K562 (cell line): ENCODE measurements around the gene IFI27L1. TPM values are rescaled to one million over a fixed set of nuclear protein-coding genes. Genes with fewer than 3 reads are reported as not detected.

Experiments
- ATAC-seq: fragments of 200-7000 bp; cut with Tn5 transposase; 3 replicates; pipeline ENCODE4 v1.9.1; 2020; ENCODE audit warnings: moderate library complexity
- BruUV-seq: library from RNA; stranded (reverse); fragments of 400-500 nt; replicated peaks from 2 replicates; lab custom pipeline; 2021; lab: Mats Ljungman, UMichigan
- CTCF ChIA-PET: fragments of 300-600 bp; formaldehyde crosslinking; extraction: SDS; loops from one replicate; lab custom pipeline; 2021; ENCODE audit warnings: low intra/inter-chr PET ratio; lab: Yijun Ruan, JAX
- POLR2A ChIA-PET: fragments of 300-600, 350-650 bp; sonication (Branson Sonifier 250); formaldehyde crosslinking; extraction: SDS; loops from one replicate; lab custom pipeline; 2021; ENCODE audit warnings: antibody characterized with exemption, inconsistent platforms; lab: Yijun Ruan, JAX
- DNase-seq, 4 experiments: peaks; one replicate each; pipeline versions ENCODE4 v3.0.0 to v3.0.0-alpha.2; 2011 to 2018; ENCODE audit warnings: low spot score in 3 of 4, mixed read lengths in 3 of 4; ENCODE audit errors: extremely low read depth in 1 of 4
- FAIRE-seq: peaks from 2 replicates; lab custom pipeline; 2011; peaks lifted over from hg19 to GRCh38; lab: Jason Lieb, UNC
- H2AFZ ChIP-seq: 2 replicates; pipeline ENCODE4 v1.6.0; 2011; ENCODE audit warnings: low read depth, low read length, control low read depth, inconsistent platforms
- H3K27ac ChIP-seq: fragments of 200-600 bp; 3 replicates; pipeline ENCODE4 v1.8.0; 2011; ENCODE audit warnings: low read depth, mild to moderate bottlenecking, control low read depth, inconsistent platforms, low read length, moderate library complexity, mixed read lengths; ENCODE audit errors: extremely low read depth
- H3K27me3 ChIP-seq, 2 experiments: fragments of 300-600 bp in 1 of 2; 2 replicates in 1 of 2; 3 replicates in 1 of 2; pipeline versions ENCODE4 v1.6.0 to v1.8.0; 2011; ENCODE audit warnings: inconsistent platforms in 2 of 2, low read length in 2 of 2, mild to moderate bottlenecking in 1 of 2, mixed read lengths in 1 of 2, moderate library complexity in 1 of 2; ENCODE audit not compliant: control insufficient read depth in 2 of 2, insufficient read depth in 2 of 2
- H3K36me3 ChIP-seq: fragments of 300-600 bp; 3 replicates; pipeline ENCODE4 v1.8.0; 2011; ENCODE audit warnings: mild to moderate bottlenecking, low read length, inconsistent platforms; ENCODE audit not compliant: control insufficient read depth, insufficient read depth
- H3K4me1 ChIP-seq, 2 experiments: fragments of 200-600 bp in 1 of 2; replicated peaks in 1 of 2; 2 replicates in 1 of 2; 3 replicates in 1 of 2; pipeline versions ENCODE4 v1.5.1 to v1.8.0; 2011; ENCODE audit warnings: inconsistent platforms in 2 of 2, low read length in 2 of 2, mild to moderate bottlenecking in 1 of 2, mixed read lengths in 1 of 2, moderate library complexity in 1 of 2; ENCODE audit not compliant: control insufficient read depth in 2 of 2, insufficient read depth in 2 of 2
- H3K4me2 ChIP-seq: 2 replicates; pipeline ENCODE4 v1.6.1; 2011; ENCODE audit warnings: low read length, control low read depth, inconsistent platforms, mixed read lengths; ENCODE audit not compliant: insufficient read depth
- H3K4me3 ChIP-seq: fragments of 200-600 bp; sonication (generic), shearing (Covaris generic); 2 replicates; pipeline ENCODE4 v1.5.1; 2016; ENCODE audit warnings: control low read depth, inconsistent platforms
- H3K79me2 ChIP-seq: fragments of 200-600 bp; 3 replicates; pipeline ENCODE4 v1.8.0; 2011; ENCODE audit warnings: low read length, inconsistent platforms; ENCODE audit not compliant: control insufficient read depth, insufficient read depth
- H3K9ac ChIP-seq, 2 experiments: 2 replicates each; pipeline versions ENCODE4 v1.6.0 to v1.6.1; 2011; ENCODE audit warnings: low read depth in 2 of 2, low read length in 2 of 2, control low read depth in 1 of 2, inconsistent platforms in 1 of 2, mild to moderate bottlenecking in 1 of 2, mixed read lengths in 1 of 2; ENCODE audit not compliant: insufficient read depth in 1 of 2
- H3K9me1 ChIP-seq: one replicate; pipeline ENCODE4 v1.6.0; 2011; ENCODE audit warnings: inconsistent platforms, mild to moderate bottlenecking, low read length, moderate library complexity; ENCODE audit not compliant: control insufficient read depth, insufficient read depth
- H3K9me3 ChIP-seq: replicated peaks from 2 replicates; pipeline ENCODE4 v1.5.1; 2011; ENCODE audit warnings: low read depth, low read length, inconsistent platforms; ENCODE audit not compliant: control insufficient read depth, insufficient read depth
- H4K20me1 ChIP-seq: replicated peaks from 2 replicates; pipeline ENCODE4 v1.6.1; 2011; ENCODE audit warnings: low read length, inconsistent platforms, mixed read lengths; ENCODE audit not compliant: control insufficient read depth, insufficient read depth
- EGR1 ChIP-seq: fragments of 450-650 bp; conservative IDR thresholded peaks from 2 replicates; pipeline ENCODE4 v1.6.1; 2017; ENCODE audit warnings: mild to moderate bottlenecking
- HIVEP1 ChIP-seq: fragments of 250-450 bp; sonication (Bioruptor Pico); IDR thresholded peaks from 2 replicates; pipeline ENCODE4 v1.4.0; 2020; ENCODE audit warnings: mild to moderate bottlenecking
- MAFK ChIP-seq: IDR thresholded peaks from 2 replicates; pipeline ENCODE4 v1.6.1; 2011; ENCODE audit warnings: low read length, improper control_type of control experiment
- POLR2AphosphoS2 ChIP-seq: IDR thresholded peaks from 2 replicates; pipeline ENCODE4 v1.6.1; 2012; ENCODE audit warnings: low read length, improper control_type of control experiment
- RFX1 ChIP-seq: fragments of 450-650 bp; IDR thresholded peaks from 2 replicates; pipeline ENCODE4 v1.6.1; 2016; ENCODE audit warnings: mild to moderate bottlenecking, moderate library complexity
- SUPT5H ChIP-seq: fragments of 450-650 bp; IDR thresholded peaks from 2 replicates; pipeline ENCODE4 v1.6.1; 2016
- ZNF146 ChIP-seq: IDR thresholded peaks from one replicate; pipeline ENCODE4 v1.6.1; 2018; ENCODE audit warnings: missing compliant biosample characterization; ENCODE audit not compliant: unreplicated experiment
- ZNF384 ChIP-seq: IDR thresholded peaks from 2 replicates; pipeline ENCODE4 v1.6.1; 2012; ENCODE audit warnings: low read depth, low read length, improper control_type of control experiment
- WGBS: fragments of 100-300 bp; shearing (Covaris generic); methylation state at CpG from one replicate; pipeline ENCODE4 v1.1.6; 2016; ENCODE audit warnings: low coverage, mixed read lengths; ENCODE audit not compliant: insufficient coverage; ENCODE audit errors: missing lambda C conversion rate; 5-methylcytosine and 5-hydroxymethylcytosine counted together
- in situ Hi-C: fragments of 300-500 bp; cut with MboI; formaldehyde crosslinking; loops from 4 replicates; pipeline ENCODE4 v1.15.0; 2018; ENCODE audit warnings: inconsistent platforms, mixed read lengths
- intact Hi-C: fragments of 100-400 bp; cut with micrococcal nuclease; formaldehyde crosslinking; loops from 2 replicates; pipeline ENCODE4 v1.14.2; 2022
- polyA plus RNA-seq, 8 experiments: library from polyadenylated mRNA; depleted of rRNA in 4 of 8; stranded (reverse) in 5 of 8; unstranded in 3 of 8; fragments of >200 nt; fragmentation: Nextera tagmentation in 2 of 8; fragmentation: Illumina TruSeq in 1 of 8; extraction: Ambion mirVana in 2 of 8; extraction: Trizol in 1 of 8; gene quantifications; 2 replicates each; pipeline versions ENCODE4 v1.2.1 to v1.2.3, GENCODE V29; 2011 to 2014; ENCODE audit warnings: inconsistent platforms in 1 of 8, missing spikeins in 1 of 8
- total RNA-seq, 7 experiments: library from RNA; depleted of rRNA in 6 of 7; stranded (reverse); fragments of >200 nt in 6 of 7; fragmentation: Illumina TruSeq in 2 of 7; extraction: Trizol in 2 of 7; gene quantifications; 2 replicates each; pipeline versions ENCODE4 v1.2.1 to v1.2.3, GENCODE V29; 2011 to 2021; ENCODE audit warnings: low replicate concordance in 1 of 7
- TF ChIP-seq, protein P1 (sequence below): sonication (generic); formaldehyde crosslinking; IDR thresholded peaks from 2 replicates; pipeline ENCODE4 v1.8.0; 2022; ENCODE audit warnings: mild to moderate bottlenecking, missing genetic modification reagents
- TF ChIP-seq, protein P2 (sequence below), 2 experiments: IDR thresholded peaks in 1 of 2; conservative IDR thresholded peaks in 1 of 2; 2 replicates each; pipeline ENCODE4 v1.6.1; 2016; ENCODE audit warnings: low read depth in 2 of 2, mild to moderate bottlenecking in 1 of 2, missing compliant biosample characterization in 1 of 2, missing genetic modification characterization in 1 of 2, moderate library complexity in 1 of 2
- TF ChIP-seq, protein P3 (sequence below): fragments of 450-650 bp; IDR thresholded peaks from 2 replicates; pipeline ENCODE4 v1.6.1; 2016

Gene IFI27L1
- total and polyA plus RNA-seq, 9 of the 15 experiments (the other 6 are each of a cell fraction or from before 2014, with no cell fraction given), result 14.5 to 28.0 (median 23.8) TPM

DNA sequence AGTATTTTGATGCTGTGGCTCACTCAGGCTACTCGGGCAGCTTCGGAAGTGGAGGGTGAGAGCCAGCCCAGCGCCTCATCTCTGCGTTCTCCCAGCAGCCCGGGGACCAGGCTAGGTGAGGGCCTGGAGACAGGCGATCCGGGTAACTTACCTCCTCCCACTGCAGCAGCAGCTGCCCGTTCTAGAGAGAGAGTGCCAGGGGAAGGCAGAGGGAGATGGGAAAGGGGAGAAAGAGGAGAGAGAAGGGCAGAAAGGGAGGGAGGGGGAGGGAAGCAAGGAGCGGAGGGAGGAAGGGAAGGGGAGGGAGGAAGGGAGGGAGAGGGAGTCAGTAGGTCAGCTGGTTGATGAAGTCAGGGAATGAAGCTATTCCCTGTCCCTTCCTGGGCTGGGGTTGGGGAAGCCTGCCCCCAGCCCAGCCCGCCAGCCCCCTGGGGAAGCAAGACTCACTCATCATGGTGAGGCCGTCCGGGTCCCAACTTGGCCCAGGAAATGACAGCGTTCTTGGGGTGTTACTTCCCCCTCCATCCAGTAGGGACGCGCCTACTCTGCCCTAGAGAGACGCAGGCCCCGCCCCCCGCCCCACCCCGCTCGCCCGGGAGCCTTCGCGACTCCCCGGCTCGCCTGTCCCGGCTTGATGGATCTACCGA is 48.1 kb downstream of the IFI27L1 start, which contains the start of gene IFI27L2 (continued):
- TF ChIP-seq, protein P1, sequence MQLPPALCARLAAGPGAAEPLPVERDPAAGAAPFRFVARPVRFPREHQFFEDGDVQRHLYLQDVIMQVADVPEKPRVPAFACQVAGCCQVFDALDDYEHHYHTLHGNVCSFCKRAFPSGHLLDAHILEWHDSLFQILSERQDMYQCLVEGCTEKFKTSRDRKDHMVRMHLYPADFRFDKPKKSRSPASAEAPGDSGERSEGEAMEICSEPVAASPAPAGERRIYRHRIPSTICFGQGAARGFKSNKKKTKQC (CRISPR knock-in tag), result no peak
- no peak for TF ChIP-seq SUPT5H
- TF ChIP-seq, all 486 proteins: peak for 9

DNA sequence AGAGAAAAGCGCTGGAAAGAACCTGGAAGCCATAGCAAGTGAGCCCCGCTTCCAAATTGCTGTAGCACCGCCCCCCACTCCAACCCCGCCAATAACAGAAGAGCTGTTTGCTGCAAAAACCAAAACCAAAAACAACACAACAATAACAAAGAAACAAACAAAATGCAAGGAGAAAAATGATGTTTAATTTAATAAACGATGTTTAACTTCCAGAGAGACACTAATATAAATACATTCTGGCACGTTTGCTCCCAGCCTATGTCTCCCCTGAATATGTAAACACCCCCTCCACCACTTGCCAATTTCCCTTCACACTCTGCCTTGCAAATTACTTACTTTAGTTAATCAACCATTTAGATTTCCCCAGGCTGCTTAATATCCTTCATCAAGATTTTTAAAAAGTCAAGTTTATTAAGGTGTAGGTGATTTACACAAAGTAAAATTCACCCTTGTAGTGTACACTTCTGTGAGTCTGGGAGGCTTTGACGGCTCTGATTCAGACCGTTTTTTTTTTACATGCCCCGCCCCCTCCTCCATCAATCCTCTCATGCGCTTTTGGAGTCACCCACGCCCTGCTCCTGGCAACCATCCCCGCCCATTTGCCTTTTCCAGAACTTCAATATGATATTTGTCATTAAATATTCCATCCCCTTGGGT is 48.8 kb downstream of the IFI27L1 start:
- Histone ChIP-seq H4K20me1 (no peaks in the 10 kb centered on the region), H3K9me3 (no peaks in the 10 kb centered on the region), H3K36me3 (no peaks in the 10 kb centered on the region), H3K79me2 (no peaks in the 10 kb centered on the region), H3K27me3 (peaks cover 0 to 12% of the 10 kb centered on the region in 2 experiments; a peak in 2 of 5 replicates), H2AFZ (peak overlapping the region; percentile 82), H3K9ac (no peak overlapping the region), H3K4me3 (peak overlapping the region; percentile 23), H3K4me2 (peak overlapping the region; percentile 73), H3K4me1 (peaks cover 0 to 7% of the 10 kb centered on the region in 2 experiments; a peak in 3 of 5 replicates), H3K9me1 (no peaks in the 10 kb centered on the region), H3K27ac (no peak overlapping the region)
- 0% methylated on average over 7 of the region's 12 CpGs for WGBS
- FAIRE-seq (no peak), ATAC-seq (peak; percentile 77), DNase-seq (peak; percentile 33 to 58 (median 38))
- intact Hi-C loops (no loop called here), in situ Hi-C loops (no loop called here)
- POLR2A ChIA-PET, result no interaction called here
- CTCF ChIA-PET, result no interaction called here
- BruUV-seq, result no TSS peak
- no peak for TF ChIP-seq POLR2AphosphoS2
- TF ChIP-seq ZNF384, result peak; percentile 82
- TF ChIP-seq ZNF146 (CRISPR knock-in tag), result no peak
- TF ChIP-seq, protein P2, sequence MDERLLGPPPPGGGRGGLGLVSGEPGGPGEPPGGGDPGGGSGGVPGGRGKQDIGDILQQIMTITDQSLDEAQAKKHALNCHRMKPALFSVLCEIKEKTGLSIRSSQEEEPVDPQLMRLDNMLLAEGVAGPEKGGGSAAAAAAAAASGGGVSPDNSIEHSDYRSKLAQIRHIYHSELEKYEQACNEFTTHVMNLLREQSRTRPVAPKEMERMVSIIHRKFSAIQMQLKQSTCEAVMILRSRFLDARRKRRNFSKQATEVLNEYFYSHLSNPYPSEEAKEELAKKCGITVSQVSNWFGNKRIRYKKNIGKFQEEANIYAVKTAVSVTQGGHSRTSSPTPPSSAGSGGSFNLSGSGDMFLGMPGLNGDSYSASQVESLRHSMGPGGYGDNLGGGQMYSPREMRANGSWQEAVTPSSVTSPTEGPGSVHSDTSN (CRISPR knock-in tag; IDR thresholded peaks at IDR 0.05; ENCODE audit: low read depth), result no peak
- TF ChIP-seq, protein P2 (tag; conservative IDR thresholded peaks at IDR 0.05; ENCODE audit: low read depth), result 0 out of 2 replicates have a peak, but pooled peaks have one; percentile 14
- TF ChIP-seq RFX1, result peak; percentile 22; the same call in 1 of the 2 replicates
- peak; percentile 45 for TF ChIP-seq EGR1
- no peak for TF ChIP-seq MAFK
- TF ChIP-seq, protein P3, sequence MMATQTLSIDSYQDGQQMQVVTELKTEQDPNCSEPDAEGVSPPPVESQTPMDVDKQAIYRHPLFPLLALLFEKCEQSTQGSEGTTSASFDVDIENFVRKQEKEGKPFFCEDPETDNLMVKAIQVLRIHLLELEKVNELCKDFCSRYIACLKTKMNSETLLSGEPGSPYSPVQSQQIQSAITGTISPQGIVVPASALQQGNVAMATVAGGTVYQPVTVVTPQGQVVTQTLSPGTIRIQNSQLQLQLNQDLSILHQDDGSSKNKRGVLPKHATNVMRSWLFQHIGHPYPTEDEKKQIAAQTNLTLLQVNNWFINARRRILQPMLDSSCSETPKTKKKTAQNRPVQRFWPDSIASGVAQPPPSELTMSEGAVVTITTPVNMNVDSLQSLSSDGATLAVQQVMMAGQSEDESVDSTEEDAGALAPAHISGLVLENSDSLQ, result 0 out of 2 replicates have a peak, but pooled peaks have one; percentile 35
- TF ChIP-seq HIVEP1, result no peak
